GM12874 (cell line): Measurements from ENCODE around the gene MTHFSD.

Experiments used
- CTCF ChIP-seq: IDR thresholded peaks from 2 replicates; pipeline ENCODE4 v1.5.1; 2011; ENCODE audit warnings: low read depth, mild to moderate bottlenecking, control low read depth, low read length, moderate library complexity; ENCODE audit not compliant: insufficient read depth

The MTHFSD gene

GRCh38 chr16:86557587-86557986 is 2.6 kb upstream of the MTHFSD start:
- TF ChIP-seq CTCF: no peak

GRCh38 chr16:86556576-86556975 is 1.5 kb upstream of the MTHFSD start:
- no peak for TF ChIP-seq CTCF

GRCh38 chr16:86555704-86556075 is 655 bp upstream of the MTHFSD start:
- no peak for TF ChIP-seq CTCF

GRCh38 chr16:86554599-86554916 is 477 bp downstream of the MTHFSD start:
- TF ChIP-seq CTCF: no peak

- no peak for TF ChIP-seq CTCF
These were observed 1.7 kb downstream of the MTHFSD start for GRCh38 chr16:86553356-86553755.

GRCh38 chr16:86550281-86550680 is 4.8 kb downstream of the MTHFSD start:
- no peak for TF ChIP-seq CTCF

- no peak for TF ChIP-seq CTCF
These were observed 5.2 kb downstream of the MTHFSD start for GRCh38 chr16:86549893-86550190.
